SK-N-SH treated with all-trans-retinoic acid at 6 μM for 48 hours (cell line): ENCODE results near the gene PRPF19.

Source experiments
- ATAC-seq: fragments of 200-7000 bp; cut with Tn5 transposase; 3 replicates; pipeline ENCODE4 v1.9.1; 2020; ENCODE audit warnings: mild to moderate bottlenecking, moderate library complexity
- ARNTL ChIP-seq: fragments of 450-650 bp; formaldehyde crosslinking; IDR thresholded peaks from 2 replicates; pipeline ENCODE4 v1.5.0; 2020; ENCODE audit warnings: low read depth, mild to moderate bottlenecking, moderate library complexity, borderline replicate concordance
- CREB5 ChIP-seq: fragments of 250-450 bp; sonication (Bioruptor Pico); IDR thresholded peaks from 2 replicates; pipeline ENCODE4 v1.5.1; 2020; ENCODE audit warnings: low read depth, mild to moderate bottlenecking, moderate library complexity
- ESRRG ChIP-seq: fragments of 250-450 bp; sonication (Bioruptor Pico); IDR thresholded peaks from 2 replicates; pipeline ENCODE4 v1.6.1; 2021; ENCODE audit warnings: mild to moderate bottlenecking
- ISL1 ChIP-seq: fragments of 250-450 bp; sonication (Bioruptor Pico); IDR thresholded peaks from 2 replicates; pipeline ENCODE4 v2.1.2; 2022; ENCODE audit warnings: mild to moderate bottlenecking, moderate library complexity
- OSR1 ChIP-seq: fragments of 250-450 bp; sonication (Bioruptor Pico); IDR thresholded peaks from 2 replicates; pipeline ENCODE4 v1.8.0; 2022; ENCODE audit warnings: moderate library complexity, mild to moderate bottlenecking, inconsistent platforms
- PATZ1 ChIP-seq: fragments of 250-450 bp; sonication (Bioruptor Pico); IDR thresholded peaks from 2 replicates; pipeline ENCODE4 v1.8.0; 2020; ENCODE audit warnings: mild to moderate bottlenecking, moderate library complexity, borderline replicate concordance
- POU6F1 ChIP-seq: fragments of 250-450 bp; sonication (Bioruptor Pico); IDR thresholded peaks from 2 replicates; pipeline ENCODE4 v1.8.0; 2021; ENCODE audit warnings: low read depth, mild to moderate bottlenecking, moderate library complexity, borderline replicate concordance
- PPARA ChIP-seq: fragments of 250-450 bp; sonication (Bioruptor Pico); IDR thresholded peaks from 2 replicates; pipeline ENCODE4 v1.5.0; 2020; ENCODE audit warnings: mild to moderate bottlenecking, borderline replicate concordance
- RARB ChIP-seq: fragments of 250-450 bp; sonication (Bioruptor Pico); IDR thresholded peaks from 2 replicates; pipeline ENCODE4 v1.8.0; 2021; ENCODE audit warnings: mild to moderate bottlenecking, moderate library complexity
- SNAI2 ChIP-seq: fragments of 250-450 bp; sonication (Bioruptor Pico); IDR thresholded peaks from 2 replicates; pipeline ENCODE4 v1.5.0; 2020; ENCODE audit warnings: mild to moderate bottlenecking, moderate library complexity
- TCF4 ChIP-seq: fragments of 250-450 bp; sonication (Bioruptor Pico); IDR thresholded peaks from 2 replicates; pipeline ENCODE4 v1.8.0; 2021; ENCODE audit warnings: mild to moderate bottlenecking, moderate library complexity, borderline replicate concordance
- TOX ChIP-seq: fragments of 250-450 bp; sonication (Bioruptor Pico); IDR thresholded peaks from 2 replicates; pipeline ENCODE4 v1.8.0; 2021; ENCODE audit warnings: mild to moderate bottlenecking, moderate library complexity, borderline replicate concordance
- ZC3H10 ChIP-seq: fragments of 250-450 bp; sonication (Bioruptor Pico); IDR thresholded peaks from 2 replicates; pipeline ENCODE4 v1.5.1; 2021; ENCODE audit warnings: mild to moderate bottlenecking, moderate library complexity
- ZFP3 ChIP-seq: fragments of 250-450 bp; sonication (Bioruptor Pico); IDR thresholded peaks from 2 replicates; pipeline ENCODE4 v1.5.0; 2020; ENCODE audit warnings: mild to moderate bottlenecking, moderate library complexity
- ZFP30 ChIP-seq: fragments of 450-650 bp; formaldehyde crosslinking; IDR thresholded peaks from 2 replicates; pipeline ENCODE4 v1.5.0; 2022; ENCODE audit warnings: mild to moderate bottlenecking, moderate library complexity
- ZNF565 ChIP-seq: fragments of 450-650 bp; formaldehyde crosslinking; conservative IDR thresholded peaks from 2 replicates; pipeline ENCODE4 v1.5.0; 2020; ENCODE audit warnings: low read depth, mild to moderate bottlenecking, moderate library complexity
- ZNF8 ChIP-seq: fragments of 450-650 bp; formaldehyde crosslinking; IDR thresholded peaks from 2 replicates; pipeline ENCODE4 v1.5.0; 2020; ENCODE audit warnings: mild to moderate bottlenecking, moderate library complexity

PRPF19 gene

GRCh38 chr11:60924110-60924905 lies 17.9 kb upstream of the PRPF19 start, which contains the start of gene TMEM132A:
Gene TMEM132A, plus strand, starts transcription at chr11:60924460. Its CDS starts 174 bp downstream, at chr11:60924634.
- TF ChIP-seq PATZ1 (CRISPR knock-in tag) (0 out of 2 replicates have a peak, but pooled peaks have one; percentile 22), TOX (no peak)
- ATAC-seq = peak; percentile 93

GRCh38 chr11:60923800-60924109 lies 17.4 kb upstream of the PRPF19 start:
- peak; percentile 19 for ATAC-seq
- no peak for TF ChIP-seq OSR1 (CRISPR knock-in tag)
- TF ChIP-seq PPARA = no peak
- TF ChIP-seq ZFP3 (CRISPR knock-in tag) = no peak
- TF ChIP-seq ESRRG (CRISPR knock-in tag) = no peak

- ATAC-seq = no peak
- TF ChIP-seq ZFP30 (CRISPR knock-in tag) (no peak), PPARA (no peak), ISL1 (CRISPR knock-in tag) (no peak), PATZ1 (CRISPR knock-in tag) (no peak), RARB (no peak), CREB5 (CRISPR knock-in tag) (no peak), TOX (no peak), ZNF565 (CRISPR knock-in tag) (no peak), ZNF8 (CRISPR knock-in tag) (no peak)
- TF ChIP-seq, all 23 proteins: peak for 0
Observed at GRCh38 chr11:60923326-60923725, 16.9 kb upstream of the PRPF19 start.

- ATAC-seq = no peak
- TF ChIP-seq ISL1 (CRISPR knock-in tag) = no peak
- TF ChIP-seq TCF4 (CRISPR knock-in tag) = no peak
- TF ChIP-seq ZNF8 (CRISPR knock-in tag) = no peak
- TF ChIP-seq ZC3H10 (CRISPR knock-in tag) = no peak
- TF ChIP-seq ARNTL (CRISPR knock-in tag) = no peak
- no peak for TF ChIP-seq SNAI2 (CRISPR knock-in tag)
- no peak for TF ChIP-seq PATZ1 (CRISPR knock-in tag)
- TF ChIP-seq ESRRG (CRISPR knock-in tag) = no peak
- no peak for TF ChIP-seq CREB5 (CRISPR knock-in tag)
- no peak for TF ChIP-seq POU6F1 (CRISPR knock-in tag)
- no peak for TF ChIP-seq ZNF565 (CRISPR knock-in tag)
- TF ChIP-seq ZFP30 (CRISPR knock-in tag) = no peak
- TF ChIP-seq, all 23 proteins: peak for 0
Observed at GRCh38 chr11:60922906-60923305, 16.5 kb upstream of the PRPF19 start.
